HPDE6-E6E7 (cell line): Measurements from ENCODE around the gene TMEM182.

ENCODE experiments used
- DNase-seq: peaks from one replicate; pipeline ENCODE4 v3.0.0; 2011; ENCODE audit warnings: missing footprints; ENCODE audit errors: extremely low spot score

Gene TMEM182

GRCh38 chr2:102801858-102802699 lies 40.2 kb downstream of the TMEM182 start:
- DNase-seq = no peak

DNA sequence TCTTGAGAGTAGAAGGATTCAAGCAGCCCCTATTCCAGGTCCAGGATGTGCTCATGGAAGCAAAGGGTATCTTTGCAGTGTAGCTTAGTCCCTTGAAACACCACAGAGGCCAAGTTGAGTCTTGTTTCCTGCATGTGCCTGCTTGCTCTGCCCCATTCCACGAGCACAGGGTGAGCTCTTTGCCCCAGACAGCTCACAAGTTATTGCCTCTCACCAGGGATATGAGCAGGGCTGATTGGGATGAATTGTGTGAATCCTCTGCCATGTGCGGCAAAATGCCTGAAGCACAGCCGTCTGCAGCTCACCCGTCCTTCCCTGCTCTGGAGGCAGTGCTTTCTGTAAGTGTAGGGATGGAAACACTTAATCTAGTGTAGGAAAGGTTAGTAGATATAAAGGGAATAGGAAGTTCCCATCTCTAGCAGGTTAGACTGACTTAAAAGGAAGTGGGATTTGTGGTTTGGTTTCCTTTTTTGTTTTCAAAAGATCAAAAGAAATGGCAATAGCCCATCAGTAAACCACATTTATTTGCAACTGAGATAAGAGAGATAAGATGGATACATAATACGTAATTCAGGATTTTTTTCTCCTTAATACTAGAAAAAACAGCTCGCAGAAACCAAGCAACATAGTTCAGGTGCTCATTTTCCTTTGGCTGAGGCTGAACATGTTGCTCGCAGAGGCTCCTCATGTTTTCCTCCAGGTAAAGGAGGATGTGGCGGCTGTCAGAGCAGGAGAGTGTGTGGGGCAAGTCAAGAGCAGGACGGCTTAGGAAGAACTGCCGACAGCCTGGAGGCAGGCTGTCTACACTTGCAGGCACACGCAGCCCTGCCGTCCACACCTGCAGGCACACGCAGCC lies 41.4 kb downstream of the TMEM182 start:
- DNase-seq = no peak

GRCh38 chr2:102803897-102804217 lies 42.0 kb downstream of the TMEM182 start:
- no peak for DNase-seq

DNA sequence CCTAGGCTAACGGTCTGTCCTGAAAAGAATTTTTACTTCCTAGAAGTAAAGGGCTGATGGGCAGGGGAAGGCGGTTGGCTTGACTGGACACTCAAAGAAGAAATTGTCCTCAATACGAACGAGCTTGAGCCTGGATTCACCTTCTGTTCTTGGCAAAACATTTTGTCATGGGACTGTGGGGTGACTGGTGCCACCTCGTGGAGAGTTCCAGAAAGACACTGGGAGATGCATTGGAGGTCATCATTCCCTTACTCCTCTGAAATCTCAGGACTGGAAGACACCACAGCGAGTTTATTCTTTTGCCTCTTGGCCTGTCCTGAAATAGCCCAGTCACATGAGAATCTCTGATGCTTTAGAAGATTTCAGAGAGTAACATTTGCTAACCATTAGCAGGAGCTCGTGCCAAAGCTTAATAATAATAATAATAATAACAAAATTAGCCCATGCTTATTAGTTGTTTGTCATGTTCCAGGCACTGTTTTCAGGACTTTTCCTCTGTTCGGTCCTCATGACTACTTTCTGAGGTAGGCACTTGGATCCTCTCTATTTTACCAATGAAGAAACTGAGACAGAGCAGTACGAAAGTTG lies 44.5 kb downstream of the TMEM182 start:
- peak; percentile 67 for DNase-seq

DNA sequence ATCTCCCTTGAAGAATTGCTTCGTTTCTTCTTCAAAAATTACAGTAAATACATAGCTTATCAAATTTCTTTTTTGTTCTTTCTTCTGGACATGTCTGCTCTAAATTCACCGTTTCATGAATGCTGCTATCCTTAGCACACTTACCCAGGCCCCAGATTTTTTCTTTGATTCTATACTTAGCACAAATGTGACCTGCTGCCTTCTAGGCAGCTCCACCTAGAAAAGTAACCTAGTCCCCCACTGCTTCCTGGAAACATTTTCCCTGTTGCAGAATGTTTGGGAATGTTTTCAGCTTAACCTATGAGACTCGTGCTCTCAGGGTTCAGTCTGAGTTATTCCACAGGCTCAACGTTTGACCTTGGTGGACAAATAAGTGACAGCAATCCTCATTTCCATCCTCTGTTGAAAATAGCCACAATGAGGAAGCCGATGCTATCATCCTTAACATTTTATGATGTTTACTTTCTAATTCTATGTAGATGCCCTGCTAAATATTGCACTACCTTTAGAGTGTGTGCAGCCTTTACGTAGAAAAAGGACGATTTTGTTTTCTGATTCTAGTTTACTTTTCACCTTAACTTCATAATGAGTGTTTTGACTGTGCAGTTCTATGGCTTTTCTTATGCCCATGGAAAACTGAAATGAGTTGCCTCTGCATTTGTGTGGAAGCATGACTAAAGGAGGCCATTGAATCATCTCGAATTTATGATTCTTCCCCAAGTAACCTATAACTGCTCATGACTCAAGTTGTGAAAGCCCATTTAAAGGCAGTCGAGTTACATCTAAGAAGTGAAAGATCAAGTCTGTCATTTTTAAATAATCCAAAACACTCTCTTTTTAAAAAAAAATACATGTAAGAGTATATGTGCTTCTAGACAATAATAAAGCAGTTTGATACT lies 47.7 kb downstream of the TMEM182 start:
- DNase-seq = no peak

DNA sequence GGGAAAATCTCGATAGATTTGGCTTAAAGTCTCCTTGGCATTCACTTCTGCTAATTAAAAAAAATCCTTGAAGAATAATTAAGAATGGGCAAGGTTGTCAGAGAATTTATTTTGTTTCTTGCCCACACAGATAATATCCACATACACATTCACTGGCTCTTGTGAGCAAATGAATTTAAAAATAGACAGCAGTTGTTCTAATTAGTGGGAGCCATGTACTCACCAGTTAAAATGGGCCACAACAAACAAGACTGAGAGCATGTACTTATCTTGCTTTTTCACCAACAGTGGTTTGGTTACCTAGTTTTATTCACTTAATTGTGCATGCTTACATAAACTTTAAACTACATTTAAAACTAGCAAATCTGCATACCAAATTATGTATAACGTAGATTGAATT lies 53.5 kb downstream of the TMEM182 start:
- DNase-seq = no peak

- DNase-seq = no peak
Measured at GRCh38 chr2:102826904-102827303, 65.1 kb downstream of the TMEM182 start.

DNA sequence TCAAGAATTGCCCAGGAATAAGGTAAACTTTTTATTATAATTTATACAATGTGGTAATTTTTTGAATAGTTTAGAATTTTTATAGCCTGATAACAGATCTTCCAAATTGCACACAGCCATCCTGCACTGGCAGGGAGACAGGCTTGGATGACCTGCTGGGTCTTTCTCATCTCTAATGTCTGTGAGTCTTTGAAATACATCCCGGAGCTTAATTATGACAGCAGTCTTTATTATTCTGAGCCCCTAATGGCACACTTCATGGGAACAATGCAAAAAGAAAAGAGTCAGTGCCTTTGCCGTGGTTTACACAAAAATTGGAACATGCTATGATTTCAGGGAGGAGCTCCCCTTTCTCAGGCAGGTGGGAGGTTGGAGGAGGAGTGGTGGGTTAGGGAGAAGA lies 71.0 kb downstream of the TMEM182 start:
- DNase-seq = no peak

DNA sequence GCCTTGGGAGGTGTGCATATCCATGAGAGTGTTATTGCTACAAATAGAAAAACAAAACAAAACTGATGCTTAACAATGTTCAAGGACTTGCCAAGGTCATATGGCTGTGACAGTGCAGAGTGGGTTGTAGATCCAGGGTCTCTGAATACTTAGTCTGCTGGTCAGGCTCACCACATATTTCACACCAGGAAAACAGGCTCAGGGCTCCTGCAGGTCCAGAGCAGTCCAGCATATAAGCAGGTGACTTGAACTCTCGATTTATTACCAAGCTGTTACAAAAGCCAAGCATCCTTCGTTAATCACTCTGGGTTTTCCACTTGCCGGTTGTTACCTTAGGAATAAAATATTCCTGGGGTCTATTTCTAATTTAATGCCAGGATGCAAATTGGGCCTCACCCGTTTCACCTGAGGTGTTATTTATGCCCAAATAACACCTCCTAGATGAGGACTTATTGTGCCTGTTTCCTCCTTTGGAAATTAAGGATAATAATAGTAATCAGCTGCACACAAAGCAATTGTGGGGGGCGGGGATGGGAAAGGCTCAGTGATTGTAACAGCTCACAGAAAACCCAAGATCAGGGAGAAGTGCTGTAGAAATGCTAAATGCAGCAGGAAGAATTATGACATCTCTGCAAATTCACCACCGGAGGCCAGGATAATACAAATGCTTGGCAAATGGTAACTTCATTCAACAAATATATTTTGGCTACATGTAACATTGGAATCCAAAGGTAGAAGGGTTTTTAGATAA lies 72.9 kb downstream of the TMEM182 start:
- DNase-seq = no peak

DNA sequence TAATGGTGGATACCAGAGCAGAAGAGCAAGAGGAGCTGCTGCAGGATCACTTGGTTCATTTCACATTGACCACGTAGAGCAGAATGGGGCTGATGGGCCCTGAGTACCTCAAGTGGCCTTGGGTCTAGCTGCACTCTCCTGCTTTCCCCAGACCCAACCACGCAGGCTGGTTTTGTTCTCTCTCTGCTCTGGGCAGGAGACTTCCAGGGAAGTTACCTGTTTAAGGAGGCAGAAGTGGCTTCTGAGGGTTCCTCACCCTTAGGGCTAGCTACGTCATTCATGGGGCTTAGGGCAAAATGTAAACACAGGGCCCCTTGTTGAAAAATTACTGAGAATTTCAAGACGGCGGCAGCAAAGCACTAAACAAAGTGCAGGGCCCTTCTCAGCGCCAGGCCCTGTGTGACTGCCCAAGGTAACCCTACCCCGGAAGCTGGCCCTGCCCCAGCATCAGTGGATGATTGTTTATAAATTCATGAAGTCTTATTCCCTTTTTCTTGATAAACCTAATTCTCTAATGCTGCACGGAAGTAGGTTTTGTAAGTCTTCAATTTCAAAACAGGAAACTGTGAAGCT lies 75.9 kb downstream of the TMEM182 start:
- DNase-seq = no peak

DNA sequence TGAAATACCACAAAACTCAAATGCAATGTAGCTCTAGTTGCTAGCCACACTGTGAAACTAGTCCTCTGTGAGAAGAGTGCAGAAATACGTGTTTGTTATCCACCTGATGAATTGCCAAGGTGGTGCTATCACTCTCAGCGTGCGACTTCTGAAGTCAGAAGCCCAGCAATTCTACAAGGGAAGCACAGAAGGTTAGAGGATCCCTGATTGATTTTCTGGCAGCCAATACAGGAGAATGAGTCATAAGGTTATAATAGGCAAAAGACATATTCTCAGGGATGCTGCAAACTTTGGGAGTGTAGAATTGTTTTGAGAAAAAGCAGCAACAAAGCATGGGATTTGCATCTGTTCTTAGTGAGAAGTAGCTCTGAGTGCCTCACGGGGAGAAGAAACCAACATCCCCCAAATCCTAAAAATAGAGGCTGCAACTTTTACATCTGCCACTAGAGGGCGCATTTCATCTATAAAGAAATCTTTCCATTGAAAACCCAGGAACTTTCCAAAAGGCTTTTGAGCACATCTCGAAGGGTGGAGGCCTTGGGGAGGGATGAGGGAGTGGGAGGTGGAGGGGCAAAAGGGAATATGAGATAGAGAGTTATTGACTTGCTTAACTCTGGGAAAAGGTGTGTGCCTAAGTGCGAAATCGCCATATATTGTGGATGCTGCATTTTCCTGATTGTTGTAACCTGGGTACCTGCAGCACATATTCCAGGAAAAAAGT lies 78.0 kb downstream of the TMEM182 start:
- no peak for DNase-seq

- DNase-seq = peak; percentile 39
Measured at GRCh38 chr2:102841107-102841840, 79.4 kb downstream of the TMEM182 start.

GRCh38 chr2:102843764-102844443 lies 82.1 kb downstream of the TMEM182 start:
- DNase-seq = no peak

DNA sequence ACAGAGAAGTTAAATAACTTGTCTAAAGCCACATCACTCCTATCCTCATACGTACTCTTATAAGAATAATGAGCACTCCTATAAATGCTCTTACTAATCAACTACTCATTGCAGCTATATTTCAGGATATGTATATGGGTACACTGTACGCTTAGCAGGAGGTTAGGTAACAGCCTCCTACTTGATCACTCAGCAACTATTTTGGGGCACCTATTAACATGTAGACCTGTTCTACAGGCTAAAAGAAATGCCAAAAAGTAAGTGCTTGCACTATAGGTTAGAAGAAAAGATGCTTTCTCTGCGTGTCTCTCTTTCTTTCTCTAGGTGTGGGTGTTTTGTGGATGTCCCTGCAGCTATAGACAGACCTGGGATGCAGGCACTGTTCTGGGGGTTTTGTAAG lies 83.1 kb downstream of the TMEM182 start:
- no peak for DNase-seq

DNA sequence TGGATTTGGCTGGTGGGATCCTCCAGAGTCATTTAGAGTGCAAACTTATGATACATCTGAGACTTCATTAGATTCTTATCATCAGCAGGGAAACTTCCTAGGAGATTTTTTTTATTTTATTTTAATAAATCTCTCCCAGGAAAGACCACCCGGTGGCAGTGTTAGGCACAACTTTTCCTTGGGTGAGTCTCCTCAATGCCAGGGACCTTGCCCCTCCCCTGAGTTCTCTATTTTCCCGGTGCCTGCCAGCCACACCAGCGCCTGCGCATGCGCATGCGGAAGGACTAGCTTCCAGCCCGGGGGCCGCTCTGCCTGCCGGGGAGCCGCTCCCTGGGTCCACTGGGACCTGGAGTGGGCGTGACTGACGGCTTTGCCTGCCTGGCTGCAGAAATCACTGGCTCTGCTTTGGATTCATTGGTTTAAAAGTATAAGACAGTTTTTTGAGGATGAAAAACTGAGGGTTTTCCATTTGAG lies 86.6 kb downstream of the TMEM182 start:
- peak; percentile 88 for DNase-seq

GRCh38 chr2:102850888-102851287 lies 89.1 kb downstream of the TMEM182 start:
- DNase-seq = no peak

DNA sequence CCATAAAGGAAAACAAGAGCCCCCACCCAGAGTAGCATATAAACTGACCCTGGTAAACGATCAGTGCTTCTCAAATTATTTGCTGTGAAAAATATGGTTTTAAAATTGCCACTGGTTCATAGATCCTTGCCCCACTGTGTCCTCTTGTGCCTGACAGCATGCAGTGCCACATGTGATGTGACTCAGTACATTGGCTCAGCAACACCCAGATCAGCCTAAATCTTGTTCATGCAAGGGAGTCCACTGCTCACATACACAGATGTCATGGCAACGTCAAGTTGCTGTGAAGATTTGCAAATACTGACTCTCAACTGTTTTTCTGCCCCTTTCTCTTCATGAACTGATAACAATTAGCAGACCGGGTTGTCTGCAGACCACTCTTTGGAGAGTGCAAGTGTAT lies 91.0 kb downstream of the TMEM182 start:
- DNase-seq = no peak
